Keratinocyte (primary cell): Measurements from ENCODE around the gene SPTAN1. TPM values are rescaled to one million over a fixed set of nuclear protein-coding genes. Genes with fewer than 3 reads are reported as not detected.

ENCODE experiments used
- DNase-seq: peaks from one replicate; pipeline ENCODE4 v3.0.0-alpha.2; 2011; ENCODE audit warnings: low read depth, missing footprints, low spot score
- FAIRE-seq: peaks from 2 replicates; lab custom pipeline; 2011; peaks lifted over from hg19 to GRCh38; lab: Jason Lieb, UNC
- H2AFZ ChIP-seq: 2 replicates; pipeline ENCODE4 v1.6.0; 2012; ENCODE audit warnings: low read length, control low read depth, inconsistent platforms; ENCODE audit not compliant: control insufficient read depth
- H3K27ac ChIP-seq: 2 replicates; pipeline ENCODE4 v1.5.1; 2011; ENCODE audit warnings: low read length; ENCODE audit not compliant: control insufficient read depth, insufficient read depth
- H3K27me3 ChIP-seq: 3 replicates; pipeline ENCODE4 v1.6.0; 2011; ENCODE audit warnings: low read length; ENCODE audit not compliant: control insufficient read depth, insufficient read depth; ENCODE audit errors: extremely low read depth
- H3K36me3 ChIP-seq, 2 experiments: 2 replicates in 1 of 2; 3 replicates in 1 of 2; pipeline ENCODE4 v1.5.1; 2011; ENCODE audit warnings: low read length in 2 of 2, mild to moderate bottlenecking in 1 of 2; ENCODE audit not compliant: control insufficient read depth in 2 of 2, insufficient read depth in 2 of 2; ENCODE audit errors: extremely low read depth in 1 of 2
- H3K4me1 ChIP-seq: 3 replicates; pipeline ENCODE4 v1.5.1; 2011; ENCODE audit warnings: low read length; ENCODE audit not compliant: control insufficient read depth, insufficient read depth; ENCODE audit errors: extremely low read depth
- H3K4me2 ChIP-seq: 3 replicates; pipeline ENCODE4 v1.6.0; 2011; ENCODE audit warnings: low read depth, low read length; ENCODE audit not compliant: control insufficient read depth, insufficient read depth; ENCODE audit errors: extremely low read depth
- H3K4me3 ChIP-seq, 3 experiments: fragments of 200-600 bp in 1 of 3; sonication (generic) in 1 of 3; 2 replicates in 2 of 3; 3 replicates in 1 of 3; pipeline ENCODE4 v1.5.1; 2011 to 2016; ENCODE audit warnings: low read length in 3 of 3, mild to moderate bottlenecking in 3 of 3, control low read depth in 2 of 3, inconsistent platforms in 1 of 3, low read depth in 1 of 3, mixed read lengths in 1 of 3, mixed run types in 1 of 3, moderate library complexity in 1 of 3; ENCODE audit not compliant: control insufficient read depth in 2 of 3, insufficient read depth in 2 of 3; ENCODE audit errors: extremely low read depth in 1 of 3
- H3K79me2 ChIP-seq: 2 replicates; pipeline ENCODE4 v1.6.0; 2012; ENCODE audit warnings: low read length; ENCODE audit not compliant: control insufficient read depth, insufficient read depth
- H3K9ac ChIP-seq: 3 replicates; pipeline ENCODE4 v1.6.0; 2011; ENCODE audit warnings: low read length; ENCODE audit not compliant: control insufficient read depth, insufficient read depth; ENCODE audit errors: extremely low read depth
- H3K9me1 ChIP-seq: 3 replicates; pipeline ENCODE4 v1.6.0; 2011; ENCODE audit warnings: low read length; ENCODE audit not compliant: control insufficient read depth, insufficient read depth; ENCODE audit errors: extremely low read depth
- H3K9me3 ChIP-seq: 2 replicates; pipeline ENCODE4 v1.5.1; 2012; ENCODE audit warnings: low read depth, low read length; ENCODE audit not compliant: control insufficient read depth
- H4K20me1 ChIP-seq: 3 replicates; pipeline ENCODE4 v1.6.0; 2011; ENCODE audit warnings: low read length; ENCODE audit not compliant: control insufficient read depth, insufficient read depth; ENCODE audit errors: extremely low read depth
- EZH2 ChIP-seq: IDR thresholded peaks from one replicate; pipeline ENCODE4 v1.6.1; 2012; ENCODE audit warnings: inconsistent platforms, mild to moderate bottlenecking, low read length, moderate library complexity
- dilution Hi-C: fragments of 300-500 bp; cut with MboI; formaldehyde crosslinking; loops from one replicate; pipeline ENCODE4 v1.7.0; 2020; ENCODE audit warnings: low sequenced_read_pairs; ENCODE audit not compliant: extremely low pct_ligation_motif_present
- polyA plus RNA-seq, 5 experiments: library from polyadenylated mRNA; depleted of rRNA in 3 of 5; stranded (reverse) in 3 of 5; stranded (forward) in 1 of 5; unstranded in 1 of 5; fragments of >200 nt; gene quantifications; 1 replicate in 1 of 5; 2 replicates in 3 of 5; 3 replicates in 1 of 5; pipeline versions ENCODE4 v1.2.1 to v1.2.3, GENCODE V29; 2011 to 2012; ENCODE audit warnings: missing spikeins in 2 of 5, low read depth in 1 of 5, low replicate concordance in 1 of 5
- TF ChIP-seq, protein P1 (sequence below), 3 experiments: IDR thresholded peaks in 1 of 3; conservative IDR thresholded peaks in 1 of 3; optimal IDR thresholded peaks in 1 of 3; 2 replicates in 2 of 3; 3 replicates in 1 of 3; pipeline versions ENCODE3 to v1.5.1; 2011; ENCODE audit warnings: low read length in 3 of 3, mild to moderate bottlenecking in 3 of 3, moderate library complexity in 2 of 3, control low read depth in 1 of 3, inconsistent platforms in 1 of 3; ENCODE audit not compliant: insufficient read depth in 2 of 3; ENCODE audit errors: extremely low read depth in 1 of 3

Gene SPTAN1
- polyA plus RNA-seq, 1 donor (not counting 4 experiments of a cell fraction or from before 2014, with no cell fraction given), result 98.7 TPM

DNA sequence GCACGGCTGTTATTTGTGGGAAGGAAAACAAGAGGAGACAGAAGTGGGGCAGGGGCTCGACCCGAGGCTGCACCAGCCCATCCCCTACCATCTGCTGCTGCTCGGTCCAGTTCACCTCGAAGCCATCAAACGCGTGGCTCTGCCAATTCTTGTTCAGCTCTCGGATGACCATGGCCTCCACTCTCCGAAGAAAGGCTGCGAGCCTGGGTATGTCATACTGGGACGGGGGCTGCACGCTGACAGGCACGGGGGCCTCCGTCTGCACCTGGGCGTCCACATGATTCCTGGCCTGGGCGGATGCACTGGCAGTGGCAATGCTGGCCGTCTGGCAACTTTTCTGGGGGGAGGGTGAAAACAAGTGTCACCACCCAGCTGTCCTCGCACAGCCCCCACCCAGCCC, 88.2 kb downstream of the SPTAN1 start:
- no peak overlapping the region for H3K4me2 ChIP-seq
- no peak for DNase-seq
- peaks cover 2% of the 10 kb centered on the region for H3K79me2 ChIP-seq
- H2AFZ ChIP-seq, result no peak overlapping the region
- TF ChIP-seq, protein P1, sequence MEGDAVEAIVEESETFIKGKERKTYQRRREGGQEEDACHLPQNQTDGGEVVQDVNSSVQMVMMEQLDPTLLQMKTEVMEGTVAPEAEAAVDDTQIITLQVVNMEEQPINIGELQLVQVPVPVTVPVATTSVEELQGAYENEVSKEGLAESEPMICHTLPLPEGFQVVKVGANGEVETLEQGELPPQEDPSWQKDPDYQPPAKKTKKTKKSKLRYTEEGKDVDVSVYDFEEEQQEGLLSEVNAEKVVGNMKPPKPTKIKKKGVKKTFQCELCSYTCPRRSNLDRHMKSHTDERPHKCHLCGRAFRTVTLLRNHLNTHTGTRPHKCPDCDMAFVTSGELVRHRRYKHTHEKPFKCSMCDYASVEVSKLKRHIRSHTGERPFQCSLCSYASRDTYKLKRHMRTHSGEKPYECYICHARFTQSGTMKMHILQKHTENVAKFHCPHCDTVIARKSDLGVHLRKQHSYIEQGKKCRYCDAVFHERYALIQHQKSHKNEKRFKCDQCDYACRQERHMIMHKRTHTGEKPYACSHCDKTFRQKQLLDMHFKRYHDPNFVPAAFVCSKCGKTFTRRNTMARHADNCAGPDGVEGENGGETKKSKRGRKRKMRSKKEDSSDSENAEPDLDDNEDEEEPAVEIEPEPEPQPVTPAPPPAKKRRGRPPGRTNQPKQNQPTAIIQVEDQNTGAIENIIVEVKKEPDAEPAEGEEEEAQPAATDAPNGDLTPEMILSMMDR (optimal IDR thresholded peaks at IDR 0.05 in 1 of 3, IDR thresholded peaks at IDR 0.05 in 1 of 3, conservative IDR thresholded peaks at IDR 0.05 in 1 of 3; ENCODE audit: extremely low read depth in 1 of 3, insufficient read depth in 2 of 3, low read length in 3 of 3), result no peak
- TF ChIP-seq EZH2, result no peak
- H3K9ac ChIP-seq, result no peak overlapping the region
- dilution Hi-C loops, result no loop called here
- H3K4me1 ChIP-seq, result peaks cover 10% of the 10 kb centered on the region
- no peaks in the 10 kb centered on the region for H3K27me3 ChIP-seq
- no peaks in the 10 kb centered on the region for H3K9me3 ChIP-seq
- peaks cover 0 to 5% of the 10 kb centered on the region in 2 experiments for H3K36me3 ChIP-seq
- no peak overlapping the region for H3K27ac ChIP-seq
- H4K20me1 ChIP-seq, result no peaks in the 10 kb centered on the region
- H3K9me1 ChIP-seq, result no peaks in the 10 kb centered on the region
- no peak for FAIRE-seq
- H3K4me3 ChIP-seq, result no peak overlapping the region

DNA sequence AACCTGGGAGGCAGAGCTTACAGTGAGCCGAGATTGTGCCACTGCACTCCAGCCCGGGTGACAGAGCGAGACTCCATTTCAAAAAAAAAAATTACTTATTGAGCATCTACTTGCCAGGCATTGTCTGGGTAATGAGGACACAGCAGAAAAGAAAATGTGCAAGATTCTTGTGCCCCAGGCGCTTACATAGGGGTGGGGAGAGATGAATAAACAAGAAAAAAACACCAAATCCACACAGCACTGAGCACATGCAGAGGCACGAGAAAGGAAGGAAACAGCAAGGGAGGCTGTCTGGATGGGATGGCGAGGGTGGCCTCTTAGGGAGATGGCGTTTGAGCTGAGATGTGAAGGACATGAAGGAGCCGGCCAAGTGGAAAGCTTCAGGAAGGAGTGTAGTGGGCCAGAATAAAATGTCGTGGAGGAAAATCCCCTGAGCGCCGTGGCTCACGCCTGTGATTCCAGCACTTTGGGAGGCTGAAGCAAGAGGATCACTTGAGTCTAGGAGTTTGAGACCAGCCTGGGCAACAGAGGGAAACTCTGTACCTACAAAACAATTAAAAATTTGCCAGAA, 90.4 kb downstream of the SPTAN1 start:
- H3K4me3 ChIP-seq, result no peak overlapping the region
- no peaks in the 10 kb centered on the region for H3K27me3 ChIP-seq
- dilution Hi-C loops, result no loop called here
- H3K36me3 ChIP-seq, result peaks cover 0 to 5% of the 10 kb centered on the region in 2 experiments
- no peaks in the 10 kb centered on the region for H3K9me3 ChIP-seq
- H2AFZ ChIP-seq, result no peak overlapping the region
- H3K4me2 ChIP-seq, result no peak overlapping the region
- H3K9ac ChIP-seq, result no peak overlapping the region
- H3K79me2 ChIP-seq, result peaks cover 2% of the 10 kb centered on the region
- FAIRE-seq (no peak), DNase-seq (no peak)
- H3K4me1 ChIP-seq, result no peaks in the 10 kb centered on the region
- H4K20me1 ChIP-seq, result no peaks in the 10 kb centered on the region
- no peak for TF ChIP-seq EZH2
- TF ChIP-seq, protein P1 (optimal IDR thresholded peaks at IDR 0.05 in 1 of 3, IDR thresholded peaks at IDR 0.05 in 1 of 3, conservative IDR thresholded peaks at IDR 0.05 in 1 of 3; ENCODE audit: extremely low read depth in 1 of 3, insufficient read depth in 2 of 3, low read length in 3 of 3), result no peak
- no peaks in the 10 kb centered on the region for H3K9me1 ChIP-seq
- H3K27ac ChIP-seq, result no peak overlapping the region
